ENCODE measurements around the gene SLC22A4. TPM values are rescaled to one million over a fixed set of nuclear protein-coding genes. Genes with fewer than 3 reads are reported as not detected.

Gene SLC22A4
- polyA plus RNA-seq, 1 donor (not counting 4 experiments of a cell fraction or from before 2014, with no cell fraction given), result 1.4 TPM

GRCh38 chr5:132300577-132301343, 6.6 kb downstream of the SLC22A4 start:
- Histone ChIP-seq H3K4me2 (ENCODE audit: control insufficient read depth, extremely low read depth, insufficient read depth, low read depth, low read length) (no peak overlapping the region), H3K27me3 (ENCODE audit: control insufficient read depth, extremely low read depth, insufficient read depth, low read length) (no peaks in the 10 kb centered on the region), H3K9me3 (ENCODE audit: control insufficient read depth, low read depth, low read length) (no peaks in the 10 kb centered on the region), H3K9ac (ENCODE audit: control insufficient read depth, extremely low read depth, insufficient read depth, low read length) (no peak overlapping the region), H3K79me2 (ENCODE audit: control insufficient read depth, insufficient read depth, low read length) (peaks cover 3% of the 10 kb centered on the region), H3K9me1 (ENCODE audit: control insufficient read depth, extremely low read depth, insufficient read depth, low read length) (no peaks in the 10 kb centered on the region), H4K20me1 (ENCODE audit: control insufficient read depth, extremely low read depth, insufficient read depth, low read length) (no peaks in the 10 kb centered on the region), H3K4me1 (ENCODE audit: control insufficient read depth, extremely low read depth, insufficient read depth, low read length) (peaks cover 3% of the 10 kb centered on the region), H3K27ac (ENCODE audit: control insufficient read depth, insufficient read depth, low read length) (no peak overlapping the region), H2AFZ (ENCODE audit: control insufficient read depth, low read length) (no peak overlapping the region), H3K36me3 (ENCODE audit: control insufficient read depth in 2 of 2, extremely low read depth in 1 of 2, insufficient read depth in 2 of 2, low read length in 2 of 2) (no peaks in the 10 kb centered on the region), H3K4me3 (ENCODE audit: control insufficient read depth in 2 of 3, extremely low read depth in 1 of 3, insufficient read depth in 2 of 3, low read depth in 1 of 3, low read length in 3 of 3) (no peak overlapping the region)
- no peak for DNase-seq (ENCODE audit: low read depth, low spot score)
- TF ChIP-seq CTCF (optimal IDR thresholded peaks at IDR 0.05 in 1 of 3, IDR thresholded peaks at IDR 0.05 in 1 of 3, conservative IDR thresholded peaks at IDR 0.05 in 1 of 3; ENCODE audit: extremely low read depth in 1 of 3, insufficient read depth in 2 of 3, low read length in 3 of 3), result no peak
- no peak for TF ChIP-seq EZH2 (IDR thresholded peaks at IDR 0.05; ENCODE audit: low read length)
- dilution Hi-C loops (cut with MboI; ENCODE audit: extremely low pct_ligation_motif_present, low sequenced_read_pairs), result no loop called here
- no peak for FAIRE-seq

- no peaks in the 10 kb centered on the region for H3K27me3 ChIP-seq (ENCODE audit: control insufficient read depth, extremely low read depth, insufficient read depth, low read length)
- FAIRE-seq (no peak), DNase-seq (ENCODE audit: low read depth, low spot score) (no peak)
- no peaks in the 10 kb centered on the region for H3K36me3 ChIP-seq (ENCODE audit: control insufficient read depth in 2 of 2, extremely low read depth in 1 of 2, insufficient read depth in 2 of 2, low read length in 2 of 2)
- no peak overlapping the region for H3K9ac ChIP-seq (ENCODE audit: control insufficient read depth, extremely low read depth, insufficient read depth, low read length)
- H3K79me2 ChIP-seq (ENCODE audit: control insufficient read depth, insufficient read depth, low read length), result no peaks in the 10 kb centered on the region
- H2AFZ ChIP-seq (ENCODE audit: control insufficient read depth, low read length), result no peak overlapping the region
- no peaks in the 10 kb centered on the region for H3K4me1 ChIP-seq (ENCODE audit: control insufficient read depth, extremely low read depth, insufficient read depth, low read length)
- H3K4me2 ChIP-seq (ENCODE audit: control insufficient read depth, extremely low read depth, insufficient read depth, low read depth, low read length), result no peak overlapping the region
- no peak overlapping the region for H3K4me3 ChIP-seq (ENCODE audit: control insufficient read depth in 2 of 3, extremely low read depth in 1 of 3, insufficient read depth in 2 of 3, low read depth in 1 of 3, low read length in 3 of 3)
- TF ChIP-seq CTCF (optimal IDR thresholded peaks at IDR 0.05 in 1 of 3, IDR thresholded peaks at IDR 0.05 in 1 of 3, conservative IDR thresholded peaks at IDR 0.05 in 1 of 3; ENCODE audit: extremely low read depth in 1 of 3, insufficient read depth in 2 of 3, low read length in 3 of 3) (no peak), EZH2 (IDR thresholded peaks at IDR 0.05; ENCODE audit: low read length) (no peak)
- no peak overlapping the region for H3K27ac ChIP-seq (ENCODE audit: control insufficient read depth, insufficient read depth, low read length)
- H3K9me1 ChIP-seq (ENCODE audit: control insufficient read depth, extremely low read depth, insufficient read depth, low read length), result no peaks in the 10 kb centered on the region
- no peaks in the 10 kb centered on the region for H4K20me1 ChIP-seq (ENCODE audit: control insufficient read depth, extremely low read depth, insufficient read depth, low read length)
- dilution Hi-C loops (cut with MboI; ENCODE audit: extremely low pct_ligation_motif_present, low sequenced_read_pairs), result no loop called here
- H3K9me3 ChIP-seq (ENCODE audit: control insufficient read depth, low read depth, low read length), result no peaks in the 10 kb centered on the region
Observed at GRCh38 chr5:132301344-132302271, 7.4 kb downstream of the SLC22A4 start.
